HepG2 (cell line): ENCODE data around the gene CFAP46. TPM values are rescaled to one million over a fixed set of nuclear protein-coding genes. Genes with fewer than 3 reads are reported as not detected.

Source experiments
- ATAC-seq: fragments of 200-7000 bp; cut with Tn5 transposase; 3 replicates; pipeline ENCODE4 v1.9.1; 2020; ENCODE audit warnings: mild to moderate bottlenecking, moderate library complexity
- BruUV-seq: library from RNA; stranded (reverse); fragments of 400-500 nt; replicated peaks from 2 replicates; lab custom pipeline; 2021; lab: Mats Ljungman, UMichigan
- CTCF ChIA-PET: fragments of 300-600 bp; formaldehyde crosslinking; extraction: SDS; loops from one replicate; lab custom pipeline; 2021; ENCODE audit warnings: low total read pairs, inconsistent platforms, low intra/inter-chr PET ratio; lab: Yijun Ruan, JAX
- POLR2A ChIA-PET: fragments of 350-600 bp; sonication (Branson Sonifier 250); formaldehyde crosslinking; loops from one replicate; lab custom pipeline; 2020; ENCODE audit warnings: antibody characterized with exemption, inconsistent platforms; lab: Yijun Ruan, JAX
- DNase-seq: peaks from one replicate; pipeline ENCODE4 v3.0.0-alpha.2; 2015; ENCODE audit warnings: low spot score
- FAIRE-seq: peaks from 3 replicates; lab custom pipeline; 2011; peaks lifted over from hg19 to GRCh38; lab: Jason Lieb, UNC
- H2AFZ ChIP-seq: one replicate; pipeline ENCODE4 v1.6.1; 2011; ENCODE audit warnings: low read length, inconsistent platforms
- H3K27ac ChIP-seq: fragments of 300-600 bp; 3 replicates; pipeline ENCODE4 v1.8.0; 2011; ENCODE audit warnings: mixed run types, mild to moderate bottlenecking, mixed read lengths, low read length, inconsistent platforms; ENCODE audit not compliant: insufficient read depth; ENCODE audit errors: extremely low read length
- H3K27me3 ChIP-seq, 2 experiments: fragments of 200-600 bp in 1 of 2; 2 replicates in 1 of 2; 3 replicates in 1 of 2; pipeline versions ENCODE4 v1.6.0 to v1.8.0; 2011; ENCODE audit warnings: low read length in 2 of 2, mild to moderate bottlenecking in 2 of 2, moderate library complexity in 2 of 2, inconsistent platforms in 1 of 2; ENCODE audit not compliant: insufficient read depth in 2 of 2, control insufficient read depth in 1 of 2
- H3K36me3 ChIP-seq, 2 experiments: fragments of 200-600 bp in 1 of 2; replicated peaks in 1 of 2; 2 replicates in 1 of 2; 3 replicates in 1 of 2; pipeline versions ENCODE4 v1.5.1 to v1.8.0; 2011; ENCODE audit warnings: low read length in 2 of 2, inconsistent platforms in 1 of 2; ENCODE audit not compliant: insufficient read depth in 2 of 2, control insufficient read depth in 1 of 2
- H3K4me1 ChIP-seq: 2 replicates; pipeline ENCODE4 v1.5.1; 2012; ENCODE audit warnings: low read length, inconsistent platforms; ENCODE audit not compliant: insufficient read depth
- H3K4me2 ChIP-seq: 2 replicates; pipeline ENCODE4 v1.6.0; 2011; ENCODE audit warnings: low read depth, low read length, inconsistent platforms
- H3K4me3 ChIP-seq, 3 experiments: fragments of 200-600 bp in 1 of 3; sonication (generic), shearing (Covaris generic) in 1 of 3; replicated peaks in 1 of 3; 2 replicates each; pipeline ENCODE4 v1.5.1; 2011 to 2016; ENCODE audit warnings: low read length in 3 of 3, inconsistent platforms in 2 of 3, low read depth in 2 of 3, mild to moderate bottlenecking in 2 of 3, control low read depth in 1 of 3, mixed read lengths in 1 of 3; ENCODE audit not compliant: insufficient read depth in 1 of 3
- H3K79me2 ChIP-seq: one replicate; pipeline ENCODE4 v1.6.1; 2011; ENCODE audit warnings: low read length, inconsistent platforms; ENCODE audit not compliant: insufficient read depth
- H3K9ac ChIP-seq: 2 replicates; pipeline ENCODE4 v1.6.0; 2011; ENCODE audit warnings: mild to moderate bottlenecking, low read depth, low read length, inconsistent platforms; ENCODE audit not compliant: insufficient read depth
- H3K9me3 ChIP-seq: 2 replicates; pipeline ENCODE4 v1.5.1; 2012; ENCODE audit warnings: mild to moderate bottlenecking, low read length
- H4K20me1 ChIP-seq: 2 replicates; pipeline ENCODE4 v1.6.0; 2011; ENCODE audit warnings: inconsistent platforms, mild to moderate bottlenecking, low read length, moderate library complexity; ENCODE audit not compliant: insufficient read depth
- ARNT2 ChIP-seq: sonication (generic); formaldehyde crosslinking; IDR thresholded peaks from 2 replicates; pipeline ENCODE4 v1.8.0; 2022; ENCODE audit warnings: mild to moderate bottlenecking, low read depth, missing genetic modification reagents, moderate library complexity
- CBX1 ChIP-seq: IDR thresholded peaks from one replicate; pipeline ENCODE4 v1.6.1; 2016; ENCODE audit warnings: antibody characterized with exemption, low read depth
- HNRNPUL1 ChIP-seq: fragments of 200-400 bp; formaldehyde crosslinking; IDR thresholded peaks from 2 replicates; pipeline ENCODE4 v1.6.1; 2017; ENCODE audit warnings: low read depth, mild to moderate bottlenecking, low read length, moderate library complexity
- MZF1 ChIP-seq: sonication (generic); formaldehyde crosslinking; IDR thresholded peaks from 2 replicates; pipeline ENCODE4 v1.8.1; 2023; ENCODE audit warnings: mild to moderate bottlenecking, missing genetic modification reagents, borderline replicate concordance
- PRMT3 ChIP-seq: sonication (generic); formaldehyde crosslinking; IDR thresholded peaks from 2 replicates; pipeline ENCODE4 v1.8.1; 2022; ENCODE audit warnings: low read depth, mild to moderate bottlenecking, moderate library complexity, missing genetic modification reagents, borderline replicate concordance
- SMYD3 ChIP-seq: sonication (generic); formaldehyde crosslinking; IDR thresholded peaks from 2 replicates; pipeline ENCODE4 v1.8.1; 2023; ENCODE audit warnings: mild to moderate bottlenecking, missing genetic modification reagents
- SRSF4 ChIP-seq: fragments of 200-400 bp; formaldehyde crosslinking; IDR thresholded peaks from one replicate; pipeline ENCODE4 v1.6.1; 2018; ENCODE audit warnings: mild to moderate bottlenecking, low read depth, low read length, moderate library complexity; ENCODE audit not compliant: poor library complexity, severe bottlenecking
- STAT5B ChIP-seq: sonication (generic); formaldehyde crosslinking; IDR thresholded peaks from 2 replicates; pipeline ENCODE4 v1.4.0; 2020; ENCODE audit warnings: missing genetic modification reagents
- ZMAT3 ChIP-seq: sonication (generic); formaldehyde crosslinking; conservative IDR thresholded peaks from 2 replicates; pipeline ENCODE4 v1.7.0; 2021; ENCODE audit warnings: missing genetic modification reagents
- ZNF24 ChIP-seq: fragments of 450-650 bp; IDR thresholded peaks from 2 replicates; pipeline ENCODE4 v1.6.1; 2017; ENCODE audit warnings: antibody characterized with exemption, mild to moderate bottlenecking
- ZNF317 ChIP-seq: sonication (generic); formaldehyde crosslinking; IDR thresholded peaks from 2 replicates; pipeline ENCODE4 v1.5.0; 2020; ENCODE audit warnings: mild to moderate bottlenecking, missing genetic modification reagents
- ZNF326 ChIP-seq: sonication (generic); formaldehyde crosslinking; IDR thresholded peaks from 2 replicates; pipeline ENCODE4 v1.4.0; 2020; ENCODE audit warnings: missing genetic modification reagents, borderline replicate concordance
- ZNF670 ChIP-seq: sonication (generic); formaldehyde crosslinking; IDR thresholded peaks from 2 replicates; pipeline ENCODE4 v1.8.0; 2022; ENCODE audit warnings: mild to moderate bottlenecking, missing genetic modification reagents, borderline replicate concordance
- ZNF749 ChIP-seq: sonication (generic); formaldehyde crosslinking; IDR thresholded peaks from 2 replicates; pipeline ENCODE4 v1.8.0; 2022; ENCODE audit warnings: mild to moderate bottlenecking, missing genetic modification reagents, moderate library complexity, borderline replicate concordance
- ZNF816 ChIP-seq: sonication (generic); formaldehyde crosslinking; IDR thresholded peaks from 2 replicates; pipeline ENCODE4 v1.8.0; 2022; ENCODE audit warnings: missing genetic modification reagents, mild to moderate bottlenecking, borderline replicate concordance
- WGBS: methylation state at CpG from one replicate; pipeline ENCODE4 v1.1.6; 2017; ENCODE audit warnings: low lambda C conversion rate; 5-methylcytosine and 5-hydroxymethylcytosine counted together
- in situ Hi-C: cut with HindIII; loops from 2 replicates; pipeline ENCODE4 v1.10.0; 2017; ENCODE audit warnings: low pct_unique_long_range_greater_than_20kb; ENCODE audit not compliant: extremely low pct_ligation_motif_present
- intact Hi-C: fragments of 100-400 bp; cut with micrococcal nuclease; formaldehyde crosslinking; loops from one replicate; pipeline ENCODE4 v1.10.0; 2022; ENCODE audit not compliant: unreplicated experiment
- polyA plus RNA-seq, 8 experiments: library from polyadenylated mRNA; depleted of rRNA in 3 of 8; stranded (reverse) in 7 of 8; unstranded in 1 of 8; fragments of >200 nt; fragmentation: Illumina TruSeq in 4 of 8; extraction: Trizol in 4 of 8; gene quantifications; 2 replicates each; pipeline versions ENCODE4 v1.2.1 to v1.2.3, GENCODE V29; 2011 to 2016; ENCODE audit warnings: low read depth in 4 of 8, missing spikeins in 1 of 8, mixed read lengths in 1 of 8; ENCODE audit not compliant: insufficient read depth in 1 of 8
- total RNA-seq, 5 experiments: library from RNA; depleted of rRNA; stranded (reverse); fragments of >200 nt; fragmentation: Illumina TruSeq; extraction: Trizol; gene quantifications; 2 replicates each; pipeline ENCODE4 v1.2.3, GENCODE V29; 2016; ENCODE audit warnings: low read depth in 1 of 5

The CFAP46 gene
- total and polyA plus RNA-seq, 2 of the 13 experiments (the other 11 are each of a cell fraction or from before 2014, with no cell fraction given): 0.24 to 0.84 TPM

DNA sequence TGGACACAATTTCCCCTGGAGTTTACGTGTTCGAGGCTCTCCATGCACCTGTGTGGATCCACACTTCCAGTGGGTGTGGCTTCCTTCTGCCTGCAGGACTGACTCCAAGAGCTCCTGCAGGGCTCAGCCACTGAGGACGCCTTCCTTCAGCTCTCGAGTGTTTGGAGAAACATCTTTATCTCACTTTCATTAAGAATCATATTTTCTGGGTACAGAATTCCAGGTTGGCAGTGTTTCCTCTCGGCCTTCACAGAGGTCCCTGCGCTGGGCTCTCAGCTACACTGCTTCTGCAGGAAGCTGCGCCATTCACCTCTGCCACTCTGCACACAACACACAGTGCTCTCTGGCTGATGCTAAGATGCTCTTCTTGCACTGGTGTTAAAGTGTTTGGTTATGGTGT is 86.5 kb downstream of the CFAP46 start:
- BruUV-seq: no TSS peak
- Histone ChIP-seq H3K79me2 (no peaks in the 10 kb centered on the region), H3K9ac (no peak overlapping the region), H3K36me3 (no peaks in the 10 kb centered on the region), H3K9me3 (no peaks in the 10 kb centered on the region), H4K20me1 (no peaks in the 10 kb centered on the region), H3K4me3 (no peak overlapping the region), H2AFZ (no peak overlapping the region), H3K4me1 (no peaks in the 10 kb centered on the region), H3K27me3 (peaks cover 4 to 22% of the 10 kb centered on the region in 2 experiments; a peak in 4 of 5 replicates), H3K27ac (no peak overlapping the region), H3K4me2 (no peak overlapping the region)
- FAIRE-seq (no peak), DNase-seq (no peak), ATAC-seq (no peak)
- intact Hi-C loops (no loop called here), in situ Hi-C loops (no loop called here)
- CTCF ChIA-PET: no interaction called here
- TF ChIP-seq ZNF317 (CRISPR knock-in tag) (no peak), ZNF670 (CRISPR knock-in tag) (no peak), HNRNPUL1 (no peak), ZNF816 (CRISPR knock-in tag) (no peak), CBX1 (no peak), ZMAT3 (CRISPR knock-in tag) (no peak), ZNF326 (no peak), ARNT2 (CRISPR knock-in tag) (no peak), ZNF749 (CRISPR knock-in tag) (no peak), SMYD3 (CRISPR knock-in tag) (no peak), PRMT3 (CRISPR knock-in tag) (no peak), ZNF24 (no peak), MZF1 (CRISPR knock-in tag) (no peak), STAT5B (CRISPR knock-in tag) (no peak), SRSF4 (no peak)
- 28% methylated on average over 7 of the region's 7 CpGs for WGBS
- POLR2A ChIA-PET: no interaction called here
